HUDEP-2 (cell line): ENCODE data around the gene KRT78.
"Not testable (repeated sequence)": the region's sequence is repeated elsewhere in the genome, so short reads cannot be mapped to it uniquely, and the experiment has no call there.

Experiments used
- DNase-seq, 76 experiments: peaks; one replicate each; lab custom pipeline; 2025; ENCODE audit not compliant: unreplicated experiment in 76 of 76; lab: John Stamatoyannopoulos, UW

The KRT78 gene

DNA sequence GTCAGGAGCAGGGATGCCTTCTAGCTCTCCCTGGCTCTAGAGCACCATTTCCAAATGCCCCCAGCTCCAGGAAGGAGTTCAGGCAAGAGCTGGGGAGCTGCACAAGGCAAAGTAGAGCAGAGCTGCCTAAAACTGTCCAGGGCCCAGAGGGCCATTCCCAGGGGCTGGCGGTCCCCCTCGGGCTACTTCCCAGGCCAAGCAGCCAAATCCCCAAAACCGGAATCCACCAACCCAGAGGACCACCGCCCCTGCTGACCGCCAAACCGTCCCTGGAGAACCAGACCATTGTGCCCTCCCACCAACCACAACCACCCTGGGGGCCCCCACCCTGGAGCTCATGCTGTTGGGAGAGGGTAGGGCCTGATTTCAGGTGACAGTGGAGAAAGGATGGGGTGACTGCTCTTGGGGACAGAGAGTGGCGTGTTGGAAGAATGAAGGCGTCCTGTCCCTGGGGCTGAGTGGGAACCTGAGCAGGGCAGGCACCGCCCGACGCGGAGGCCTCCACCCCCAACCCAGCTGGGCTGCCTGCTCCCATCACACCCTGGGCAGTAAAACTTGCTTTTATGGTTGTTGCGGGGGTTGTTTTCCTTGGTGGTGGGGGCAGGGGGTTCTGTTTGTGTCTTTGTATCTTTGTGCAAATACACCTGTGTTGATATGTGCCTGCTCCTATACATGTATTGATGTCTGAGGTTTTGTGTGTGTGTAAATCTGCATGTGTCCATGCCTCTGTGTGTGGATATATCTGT is 24.0 kb upstream of the KRT78 start:
- DNase-seq, result no peak

DNA sequence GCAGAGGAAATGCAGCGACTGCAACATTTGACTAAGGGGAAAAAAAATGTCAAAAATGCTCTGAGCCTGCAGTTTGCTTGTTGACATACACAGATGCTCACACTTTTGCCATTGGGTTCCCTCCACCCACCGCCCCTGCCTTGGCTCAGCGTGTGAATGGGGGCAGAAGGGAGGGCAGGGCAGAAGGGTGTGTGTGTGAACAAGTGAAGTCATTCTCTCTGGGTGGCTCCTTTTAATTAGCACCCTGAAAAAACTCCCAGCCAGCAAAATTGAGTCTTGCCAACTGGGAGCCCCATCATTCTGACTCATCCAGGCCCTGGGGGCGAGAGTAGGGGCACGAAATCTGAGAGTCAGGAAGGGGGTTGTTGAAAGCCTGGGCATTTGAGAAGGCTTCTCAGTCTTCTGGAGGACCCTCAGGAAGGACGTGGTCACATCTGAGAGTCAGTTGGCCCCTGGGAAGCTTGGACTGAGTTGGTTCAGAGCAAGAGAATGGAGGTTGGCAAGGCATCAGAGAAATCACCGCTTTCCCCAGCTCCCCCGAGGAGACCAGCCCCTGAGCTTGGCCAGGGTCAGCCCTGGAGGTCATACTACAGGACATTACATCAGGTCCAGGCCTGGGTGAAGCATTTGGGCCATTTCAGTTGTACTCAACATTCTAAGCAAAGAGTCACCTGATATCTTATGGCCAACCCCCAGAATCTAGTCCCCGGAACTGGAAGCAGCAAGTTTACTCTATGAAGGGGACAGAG is 22.7 kb upstream of the KRT78 start:
- DNase-seq, result peak in 9 of 76 experiments; percentile 3 to 32 (median 18)

DNA sequence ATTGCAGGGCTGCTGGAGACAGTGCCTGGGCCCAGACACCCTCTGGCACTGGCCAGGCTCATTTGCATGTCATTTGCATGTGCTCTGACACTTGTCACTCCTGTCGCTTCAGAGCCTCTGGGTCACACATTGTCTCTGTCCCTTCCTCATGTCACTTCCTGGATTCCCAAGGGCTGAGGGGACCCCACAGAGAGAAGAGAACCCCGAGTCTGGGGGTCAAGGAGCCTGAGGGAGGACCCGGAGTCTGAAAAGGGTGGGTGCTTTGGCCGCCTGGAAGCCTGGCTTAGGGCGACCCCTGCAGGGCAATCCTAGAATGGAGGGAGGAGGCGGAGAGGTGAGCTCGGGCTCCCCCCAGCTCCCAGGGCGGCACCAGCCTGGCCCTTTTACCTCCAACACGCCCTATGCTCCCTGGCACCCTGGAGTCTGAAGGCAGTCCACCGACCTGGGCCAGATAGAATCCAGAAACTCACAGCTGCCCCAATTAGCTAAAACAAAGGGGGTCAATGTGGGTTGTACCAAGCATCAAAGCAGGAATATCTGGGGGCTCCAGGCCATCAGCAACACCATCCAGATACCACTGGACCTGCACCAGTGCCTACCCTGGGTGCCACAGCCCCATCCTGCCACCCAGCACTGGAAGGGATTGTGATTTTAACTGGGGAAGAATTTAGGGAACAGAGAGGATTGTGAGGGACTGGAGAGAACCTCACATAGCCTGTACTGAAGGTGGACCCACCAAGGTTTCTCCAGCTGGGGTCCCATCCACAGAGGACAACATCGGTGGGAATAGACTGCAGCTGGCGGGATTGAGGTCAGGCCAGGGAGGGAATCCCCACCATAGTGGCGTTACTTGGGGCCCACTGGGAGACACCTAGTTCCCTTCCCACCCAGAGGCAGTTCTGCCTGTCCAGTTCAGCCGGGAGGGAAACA is 21.8 kb upstream of the KRT78 start:
- DNase-seq, result peak in 62 of 76 experiments; percentile 14 to 80 (median 59)

DNA sequence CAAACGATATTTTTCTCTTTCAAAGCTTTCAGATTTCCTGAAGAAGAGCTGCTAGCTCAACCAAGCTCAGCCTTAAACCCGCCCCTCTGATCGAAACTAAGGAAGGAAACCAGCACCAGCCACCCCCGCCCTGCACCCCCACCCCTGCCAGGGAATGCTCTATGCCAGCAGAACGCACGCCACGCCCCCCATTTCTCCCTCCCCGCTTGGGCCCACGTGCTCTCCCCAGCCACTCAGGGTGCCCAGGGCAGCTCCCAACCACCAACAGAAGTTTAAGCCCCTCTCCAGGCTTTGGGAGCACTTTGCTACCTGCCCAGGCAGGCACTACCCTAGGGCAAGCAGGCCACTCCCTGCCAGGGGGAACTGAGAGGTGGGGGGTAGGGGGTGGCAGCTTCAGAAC is 18.8 kb upstream of the KRT78 start:
- peak in 49 of 76 experiments; percentile 9 to 74 (median 50) for DNase-seq

DNA sequence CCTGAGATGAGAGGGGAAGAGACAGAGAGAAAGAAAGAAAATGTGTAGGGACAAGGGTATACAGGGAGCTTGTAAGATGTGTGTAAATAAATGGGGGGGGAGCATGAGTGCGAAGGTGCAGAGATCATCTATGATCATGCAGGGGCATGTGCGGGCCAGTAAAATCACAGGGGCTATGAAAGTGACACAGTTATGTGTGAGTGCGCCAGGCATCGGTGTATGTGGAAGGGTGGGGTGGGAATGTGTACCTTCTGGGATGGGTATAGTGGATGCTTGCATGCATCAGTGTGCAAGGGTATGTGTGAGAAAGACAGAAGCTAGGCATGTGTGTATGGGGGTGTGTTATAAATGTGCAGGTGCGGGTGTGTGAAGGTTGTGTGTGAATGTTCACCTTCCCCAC is 18.4 kb upstream of the KRT78 start:
- no peak for DNase-seq

DNA sequence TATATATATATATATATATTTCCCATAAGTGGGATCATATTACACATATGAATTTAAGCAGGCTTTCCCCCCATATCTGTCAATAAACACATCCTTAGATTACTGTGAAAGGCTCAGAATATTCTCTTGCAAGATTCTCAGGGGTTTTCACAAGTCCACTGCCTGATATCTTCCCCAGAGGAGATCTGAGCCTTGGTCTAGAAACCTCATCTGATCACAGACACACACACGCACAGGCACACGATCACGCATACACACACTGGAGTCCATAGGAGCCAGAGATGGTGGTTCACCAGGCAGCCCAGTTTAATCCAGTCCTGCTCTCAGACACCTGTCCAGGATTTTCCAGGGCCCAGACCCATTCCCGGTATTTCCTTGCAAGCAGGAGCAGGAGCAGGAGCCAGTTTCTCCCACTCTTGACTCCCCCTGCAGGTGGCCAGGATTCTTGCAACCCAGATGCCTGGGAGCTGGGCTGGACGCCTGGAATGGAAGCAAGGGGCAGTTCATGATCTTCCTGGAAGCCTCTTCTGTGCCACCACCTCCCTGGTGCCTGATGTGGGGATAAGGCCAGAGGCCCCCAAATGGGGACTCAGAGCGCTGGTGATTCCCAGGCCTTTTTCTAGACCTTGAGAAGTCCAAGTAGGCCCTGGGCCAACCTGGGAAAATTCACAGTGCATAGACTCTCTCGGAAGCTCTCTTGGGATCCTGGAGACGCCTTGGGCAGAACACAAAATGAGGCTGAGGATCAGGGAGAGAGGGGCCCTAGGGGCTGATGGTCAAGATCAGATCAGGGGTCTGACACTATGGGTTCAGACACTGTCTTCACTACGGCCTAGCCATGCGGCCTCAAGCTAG is 16.5 kb upstream of the KRT78 start:
- DNase-seq, result peak in 34 of 76 experiments; percentile 5 to 51 (median 28)

DNA sequence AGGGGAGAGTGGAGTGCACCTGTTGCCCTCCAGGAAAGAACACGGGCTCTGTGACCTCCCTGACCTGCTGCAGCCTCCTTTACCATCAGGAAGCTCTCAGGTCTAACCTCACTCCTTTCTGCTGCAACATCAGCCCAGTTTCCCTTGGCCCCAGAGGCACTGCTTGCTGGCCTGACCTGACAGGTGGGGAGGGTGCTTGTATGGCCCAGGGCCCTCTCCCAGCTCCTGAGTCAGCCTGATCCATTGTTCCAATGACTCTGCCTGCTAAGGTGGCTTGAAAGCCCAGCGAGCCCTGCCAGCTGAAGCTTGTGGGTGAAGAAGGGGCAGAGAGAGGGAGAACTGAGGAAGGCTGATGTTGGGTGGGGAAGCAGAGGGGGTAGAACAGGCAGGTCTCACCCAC is 13.2 kb upstream of the KRT78 start:
- DNase-seq, result no peak

DNA sequence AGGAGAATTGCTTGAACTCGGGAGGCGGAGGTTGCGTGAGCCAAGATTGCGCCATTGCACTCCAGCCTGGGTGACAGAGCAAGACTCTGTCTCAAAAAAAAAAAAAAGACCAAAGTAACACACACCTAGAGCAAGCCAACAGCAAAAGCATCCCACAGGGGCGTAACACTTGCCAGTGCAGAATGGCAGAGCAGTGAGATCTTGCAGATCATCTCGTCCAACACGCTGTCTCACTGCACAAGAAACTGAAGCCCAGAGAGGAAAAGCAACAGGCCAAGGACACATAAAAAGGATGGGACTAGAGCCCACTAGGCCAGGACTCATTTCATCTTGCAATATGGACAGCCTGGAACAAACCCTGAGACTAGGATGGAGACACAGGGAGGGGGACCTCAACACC is 12.7 kb upstream of the KRT78 start:
- DNase-seq, result no peak

DNA sequence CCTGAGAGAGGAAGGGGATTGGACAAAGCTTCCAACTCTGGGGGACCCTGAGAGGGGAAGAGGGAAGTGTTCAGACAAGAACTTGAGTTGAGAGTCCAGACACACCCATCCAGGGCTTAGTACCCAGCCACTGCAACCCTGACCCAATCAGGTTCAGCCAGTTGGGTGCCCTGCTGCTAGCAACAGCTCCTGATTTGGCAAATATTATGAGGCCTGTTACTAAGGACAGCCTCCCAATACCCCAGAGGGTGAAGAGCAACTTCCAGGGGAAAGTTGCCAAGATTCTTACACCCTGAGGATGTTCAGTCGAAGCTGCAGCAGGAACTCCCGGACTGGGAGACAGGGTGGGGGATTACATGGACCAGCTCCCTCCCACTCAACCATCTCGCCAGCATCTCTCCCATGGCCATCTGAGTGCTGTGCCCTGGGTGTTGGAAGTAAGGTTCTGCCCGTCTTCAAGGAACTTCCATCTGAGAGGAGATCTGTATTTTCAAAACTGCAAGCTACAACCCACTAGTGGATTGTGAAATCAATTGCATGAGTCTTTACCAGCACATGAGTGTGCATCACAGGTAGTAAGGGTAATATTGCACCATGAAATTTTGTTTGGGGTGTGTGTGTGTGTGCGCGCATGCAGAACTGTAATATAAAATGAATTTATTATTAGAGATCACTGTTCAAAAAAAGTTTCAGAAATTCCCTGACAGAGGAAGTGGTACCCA is 11.5 kb upstream of the KRT78 start:
- no peak for DNase-seq

DNA sequence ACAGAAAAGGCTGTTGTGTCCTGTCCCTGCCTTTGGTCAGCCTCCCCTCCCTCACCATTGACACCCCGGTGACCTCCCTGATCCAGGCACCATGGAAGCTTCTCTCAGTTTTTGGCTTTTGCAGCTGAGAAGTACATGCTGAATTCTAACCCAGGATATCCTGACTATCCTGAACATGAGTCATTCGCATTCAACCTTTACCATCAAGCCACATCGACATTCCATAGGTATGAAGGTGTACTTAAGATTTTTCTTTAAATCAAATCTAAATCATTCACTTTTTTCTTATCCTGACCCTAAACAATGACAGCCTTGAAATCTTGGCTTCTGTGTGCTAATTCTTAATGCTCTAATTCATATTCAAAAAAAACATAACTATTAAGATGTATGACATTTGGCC is 8.7 kb upstream of the KRT78 start:
- no peak for DNase-seq

DNA sequence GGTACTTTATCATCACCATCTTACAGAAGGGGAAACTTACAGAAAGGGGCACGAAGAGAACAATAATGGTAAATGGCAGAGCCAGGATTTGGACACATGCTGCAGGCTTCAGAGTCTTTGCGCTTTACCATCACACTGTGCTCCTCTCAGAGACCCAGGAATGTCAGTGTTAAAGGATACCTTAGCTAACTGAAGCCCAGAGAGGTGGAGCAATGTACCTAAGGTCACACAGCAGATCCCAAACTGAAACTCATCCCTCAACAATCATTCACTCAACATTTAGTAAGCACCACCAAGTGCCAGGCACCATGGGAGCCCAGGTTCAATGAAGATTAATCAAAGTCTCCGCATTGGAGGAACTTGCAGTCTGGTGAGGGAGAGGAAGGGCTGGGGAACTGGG is 8.0 kb upstream of the KRT78 start:
- DNase-seq, result no peak

DNA sequence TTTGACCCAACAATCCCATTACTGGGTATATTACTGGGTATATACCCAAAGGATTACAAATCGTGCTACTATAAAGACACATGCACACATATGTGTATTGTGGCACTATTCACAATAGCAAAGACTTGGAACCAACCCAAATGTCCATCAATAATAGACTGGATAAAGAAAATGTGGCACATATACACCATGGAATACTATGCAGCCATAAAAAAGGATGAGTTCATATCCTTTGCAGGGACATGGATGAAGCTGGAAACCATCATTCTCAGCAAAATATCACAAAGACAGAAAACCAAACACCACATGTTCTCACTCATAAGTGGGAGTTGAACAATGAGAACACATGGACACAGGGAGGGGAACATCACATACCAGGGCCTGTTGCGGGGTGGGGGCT is 7.3 kb upstream of the KRT78 start:
- not testable (repeated sequence) for DNase-seq

DNA sequence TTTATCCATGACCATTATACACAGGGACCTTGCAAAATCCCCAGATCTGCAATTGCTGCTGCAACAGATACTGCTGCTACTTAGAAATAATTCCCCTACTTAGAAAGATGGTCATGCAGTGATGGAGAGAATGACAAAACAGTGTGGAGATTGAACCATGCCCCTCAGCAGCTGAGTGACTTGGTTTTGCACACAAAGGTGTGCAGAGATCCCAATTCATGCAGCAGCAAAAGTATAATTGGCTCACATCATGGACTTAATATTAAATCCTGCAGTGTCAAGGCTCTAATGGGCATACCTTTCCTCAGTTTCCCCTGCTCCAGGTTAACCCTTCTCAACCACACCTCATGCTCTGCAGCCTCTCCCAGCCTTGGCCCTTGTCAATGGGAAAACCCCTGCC is 3.0 kb upstream of the KRT78 start:
- no peak for DNase-seq

DNA sequence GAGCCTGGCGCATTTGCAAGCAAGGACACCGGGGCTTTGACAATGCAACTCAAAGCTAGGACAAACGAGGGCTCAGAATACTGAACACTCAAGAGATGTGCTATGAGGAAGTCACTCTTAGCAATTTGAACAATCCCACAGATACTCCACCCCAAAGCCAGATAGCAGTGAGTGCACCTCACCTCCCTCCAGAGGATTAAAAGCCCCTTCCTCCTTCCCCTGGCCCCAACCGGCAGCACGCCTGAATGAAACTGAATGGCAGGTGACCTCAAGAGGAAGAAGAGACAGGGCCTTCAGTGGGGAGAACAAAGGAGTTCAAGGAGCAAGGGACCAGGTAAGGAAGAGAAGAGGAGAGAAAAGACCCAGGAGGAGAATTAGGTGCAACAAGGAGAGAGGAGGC is 1.9 kb upstream of the KRT78 start:
- no peak for DNase-seq

DNA sequence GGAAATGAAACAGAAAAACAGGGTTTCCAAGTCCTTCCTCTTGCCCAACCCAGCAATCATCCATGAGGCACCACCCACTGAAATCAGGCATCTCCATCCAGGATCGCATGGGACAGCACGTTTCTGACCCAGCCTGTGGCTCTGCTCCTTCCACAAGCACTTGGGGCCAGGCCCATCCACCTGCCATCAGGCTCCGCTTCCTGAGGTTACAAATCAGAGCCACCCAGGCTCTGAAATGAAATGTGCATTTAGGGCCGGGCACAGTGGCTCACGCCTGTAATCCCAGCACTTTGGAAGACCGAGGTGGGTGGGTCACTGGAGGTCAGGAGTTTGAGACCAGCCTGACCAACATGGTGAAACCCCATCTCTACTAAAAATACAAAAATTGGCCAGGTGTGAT is 717 bp upstream of the KRT78 start:
- DNase-seq, result no peak

DNA sequence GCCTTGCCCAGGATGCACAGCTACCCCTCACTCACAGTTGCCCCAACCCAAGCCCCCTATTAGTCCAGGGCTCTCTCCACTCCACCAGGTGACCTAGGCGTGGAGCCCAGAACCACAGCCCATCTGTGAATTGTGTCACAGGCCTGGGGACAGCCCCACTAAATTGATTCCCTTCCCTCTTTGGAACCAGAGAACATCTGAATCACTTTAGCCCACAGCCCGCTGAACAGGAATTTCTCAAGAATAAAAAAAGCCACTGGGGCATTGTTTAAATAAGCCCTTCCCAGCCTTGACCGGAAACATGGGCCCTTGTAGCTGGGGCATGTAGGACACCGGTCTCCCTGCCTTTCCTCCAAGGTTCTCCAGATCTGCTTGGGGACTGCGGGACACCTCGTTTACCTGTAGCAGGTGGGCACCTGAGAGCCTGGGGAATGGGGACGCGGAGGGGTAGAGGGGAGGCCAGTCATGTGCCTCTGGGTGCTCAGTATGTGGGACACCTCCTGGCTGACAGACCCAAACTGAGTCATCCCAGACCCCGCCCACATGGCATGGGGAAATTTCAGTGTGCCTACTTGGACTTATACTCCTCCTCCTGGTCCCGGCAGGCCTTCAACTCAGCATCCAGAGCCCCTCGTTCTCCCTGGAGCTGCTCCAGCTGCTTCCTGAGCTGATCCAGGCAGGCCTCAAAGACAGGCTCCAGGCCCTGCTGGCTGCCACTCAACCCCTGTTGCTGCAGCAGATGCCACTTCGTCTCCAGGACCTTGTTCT is 1.3 kb downstream of the KRT78 start:
- no peak for DNase-seq

DNA sequence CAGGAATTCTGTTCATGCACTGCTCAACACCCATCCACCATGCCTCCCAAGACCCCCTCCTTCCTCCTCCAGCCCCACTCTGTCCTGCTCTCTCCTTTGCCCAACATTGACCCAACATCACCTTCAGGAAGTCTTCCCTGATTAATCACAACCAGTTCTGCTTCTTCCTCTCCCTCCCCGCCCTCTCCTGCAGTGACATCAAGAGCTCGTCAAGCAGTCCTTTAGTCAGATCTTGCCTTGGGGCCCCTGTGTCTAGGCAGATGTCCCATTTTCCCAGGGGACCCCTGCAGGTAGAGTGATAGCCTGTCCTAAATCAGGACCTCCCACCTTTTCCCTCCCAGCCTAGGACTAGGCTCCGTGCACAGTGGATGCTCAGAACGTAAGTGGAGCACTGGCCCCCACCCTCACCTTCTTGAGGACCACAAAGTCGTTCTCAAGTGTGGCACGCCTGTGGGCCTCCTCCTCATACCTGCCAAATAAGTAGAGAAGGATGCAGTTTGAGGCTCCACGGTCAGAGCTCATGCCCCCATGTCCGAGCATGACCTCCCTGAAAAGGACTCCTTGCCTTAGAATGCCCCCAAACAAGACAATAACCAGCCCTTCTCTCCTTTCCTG is 2.3 kb downstream of the KRT78 start:
- DNase-seq, result no peak

DNA sequence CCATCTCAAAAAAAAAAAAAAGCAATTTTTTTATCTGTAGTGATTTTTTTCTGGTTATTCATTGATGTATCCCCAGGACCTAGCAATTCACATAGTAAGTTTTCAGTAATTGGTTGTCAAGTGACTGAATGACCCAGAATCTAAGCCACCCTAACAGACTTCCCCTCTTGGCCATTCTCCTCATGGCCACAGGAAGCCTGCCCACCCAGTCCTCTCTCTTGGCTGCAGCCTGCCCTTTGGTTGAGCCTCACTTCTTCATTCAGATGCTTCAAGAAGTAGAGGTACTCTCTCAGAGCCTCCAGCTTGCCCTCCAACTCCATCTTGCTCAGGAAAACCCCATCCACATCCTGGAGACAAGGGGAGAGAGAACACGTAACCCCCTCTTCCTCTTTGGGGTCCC is 2.8 kb downstream of the KRT78 start:
- no peak for DNase-seq
